ENCODE measurements around the gene KCNS1.
A peak's percentile ranks its signal among the peaks of the same experiment; 100 is the strongest.

The KCNS1 gene

GRCh38 chr20:45051204-45052060, 49.5 kb downstream of the KCNS1 start:
- no peak for DNase-seq (ENCODE audit: low read depth in 3 of 3)

- no peak for DNase-seq (ENCODE audit: low read depth in 3 of 3)
Measured at GRCh38 chr20:45049904-45050471, 50.9 kb downstream of the KCNS1 start.

GRCh38 chr20:45049438-45049837, 51.5 kb downstream of the KCNS1 start:
- DNase-seq (ENCODE audit: low read depth in 3 of 3): no peak

- DNase-seq (ENCODE audit: low read depth in 3 of 3): no peak
Measured at GRCh38 chr20:45047581-45048119, 53.3 kb downstream of the KCNS1 start.

GRCh38 chr20:45044601-45045000, 56.3 kb downstream of the KCNS1 start:
- no peak for DNase-seq (ENCODE audit: low read depth in 3 of 3)

GRCh38 chr20:45044084-45044573, 56.8 kb downstream of the KCNS1 start:
- DNase-seq (ENCODE audit: low read depth in 3 of 3): peak in 1 of 3 experiments; percentile 26

GRCh38 chr20:45042978-45043377, 57.9 kb downstream of the KCNS1 start:
- DNase-seq (ENCODE audit: low read depth in 3 of 3): no peak

Measured in stimulated activated CD4-positive, alpha-beta T cell treated with anti-CD3 and anti-CD28 coated beads, TNF-alpha, amount 100 ng/mL, for 4 hours (primary cell).